ENCODE measurements around the gene ROR2. TPM values are rescaled to one million over a fixed set of nuclear protein-coding genes. Genes with fewer than 3 reads are reported as not detected.

Gene ROR2
- total RNA-seq, 1 donor from 2014 or later, result 0.92 TPM

GRCh38 chr9:91907484-91908292 is 42.3 kb downstream of the ROR2 start:
- intact Hi-C loops (cut with DNase I), result no loop called here
- DNase-seq (ENCODE audit: missing footprints), result no peak
- ATAC-seq, result no peak

DNA sequence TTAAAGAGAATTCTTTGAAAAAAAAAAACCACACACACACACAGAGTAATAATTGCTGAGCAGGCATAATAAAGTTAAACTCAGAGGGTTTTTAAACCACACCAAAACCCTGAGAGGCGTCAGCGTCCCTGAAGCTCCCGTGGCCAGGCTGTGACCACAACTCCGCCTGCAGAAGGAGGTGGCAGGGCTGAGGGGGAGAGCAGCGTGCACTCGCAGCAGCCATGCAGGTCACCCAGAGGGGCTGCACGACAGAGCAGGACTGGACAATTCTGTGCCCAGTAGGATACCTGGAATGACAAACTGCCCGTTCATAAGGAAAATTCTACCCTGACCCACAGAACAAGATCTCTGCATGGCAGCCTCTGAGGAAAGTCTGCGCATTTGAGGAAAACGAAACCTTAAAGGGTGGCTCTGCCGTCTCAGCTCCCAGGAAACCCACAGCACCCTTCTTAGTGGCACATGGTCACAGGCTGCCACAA is 44.0 kb downstream of the ROR2 start:
- no peak for ATAC-seq
- intact Hi-C loops (cut with DNase I), result no loop called here
- DNase-seq (ENCODE audit: missing footprints), result no peak

GRCh38 chr9:91905237-91905650 is 44.8 kb downstream of the ROR2 start:
- ATAC-seq (no peak), DNase-seq (ENCODE audit: missing footprints) (no peak)
- intact Hi-C loops (cut with DNase I), result no loop called here

GRCh38 chr9:91904588-91905236 is 45.3 kb downstream of the ROR2 start:
- ATAC-seq (no peak), DNase-seq (ENCODE audit: missing footprints) (no peak)
- intact Hi-C loops (cut with DNase I), result no loop called here

DNA sequence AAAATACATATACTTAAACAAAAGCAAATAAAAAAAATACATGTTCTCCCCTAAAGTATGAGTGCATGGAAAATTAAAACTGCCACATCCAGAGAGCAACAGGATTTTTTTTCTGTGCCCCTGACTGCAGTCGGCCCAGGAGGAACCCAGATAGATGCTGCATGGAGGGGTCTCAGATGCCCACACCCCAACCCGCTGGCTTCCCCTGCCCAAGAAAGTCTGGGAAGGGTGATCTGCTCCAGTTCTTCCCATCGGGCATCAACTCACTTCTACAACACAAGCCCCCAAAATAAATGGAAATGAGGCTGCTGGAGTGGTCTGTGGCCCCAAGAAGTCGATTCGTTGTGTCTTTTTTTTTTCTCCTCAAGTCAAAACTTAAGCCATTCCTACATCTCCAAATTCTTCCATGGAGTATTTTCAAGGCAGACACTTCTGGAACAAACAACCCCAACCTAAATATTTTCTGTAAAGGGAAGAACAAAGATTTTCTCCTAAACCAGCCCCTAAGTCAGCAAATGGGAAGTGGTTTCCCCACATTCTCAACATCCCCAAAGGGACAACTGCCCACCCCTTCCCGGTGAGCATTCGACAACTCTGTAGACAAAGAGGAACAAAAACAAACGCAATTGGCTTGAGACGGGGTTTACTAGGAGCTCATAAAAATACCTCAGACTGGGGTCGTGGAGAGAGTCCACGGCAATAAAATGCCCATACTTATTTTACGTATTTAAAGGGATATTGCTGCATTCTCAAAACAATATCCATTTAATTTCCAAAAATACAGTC is 46.7 kb downstream of the ROR2 start:
- DNase-seq (ENCODE audit: missing footprints) (no peak), ATAC-seq (no peak)
- intact Hi-C loops (cut with DNase I), result no loop called here

- intact Hi-C loops (cut with DNase I), result no loop called here
- ATAC-seq (no peak), DNase-seq (ENCODE audit: missing footprints) (no peak)
Observed at GRCh38 chr9:91902475-91903125, 47.4 kb downstream of the ROR2 start.

- intact Hi-C loops (cut with DNase I), result no loop called here
- ATAC-seq (no peak), DNase-seq (ENCODE audit: missing footprints) (no peak)
Observed at GRCh38 chr9:91900797-91901177, 49.2 kb downstream of the ROR2 start.

DNA sequence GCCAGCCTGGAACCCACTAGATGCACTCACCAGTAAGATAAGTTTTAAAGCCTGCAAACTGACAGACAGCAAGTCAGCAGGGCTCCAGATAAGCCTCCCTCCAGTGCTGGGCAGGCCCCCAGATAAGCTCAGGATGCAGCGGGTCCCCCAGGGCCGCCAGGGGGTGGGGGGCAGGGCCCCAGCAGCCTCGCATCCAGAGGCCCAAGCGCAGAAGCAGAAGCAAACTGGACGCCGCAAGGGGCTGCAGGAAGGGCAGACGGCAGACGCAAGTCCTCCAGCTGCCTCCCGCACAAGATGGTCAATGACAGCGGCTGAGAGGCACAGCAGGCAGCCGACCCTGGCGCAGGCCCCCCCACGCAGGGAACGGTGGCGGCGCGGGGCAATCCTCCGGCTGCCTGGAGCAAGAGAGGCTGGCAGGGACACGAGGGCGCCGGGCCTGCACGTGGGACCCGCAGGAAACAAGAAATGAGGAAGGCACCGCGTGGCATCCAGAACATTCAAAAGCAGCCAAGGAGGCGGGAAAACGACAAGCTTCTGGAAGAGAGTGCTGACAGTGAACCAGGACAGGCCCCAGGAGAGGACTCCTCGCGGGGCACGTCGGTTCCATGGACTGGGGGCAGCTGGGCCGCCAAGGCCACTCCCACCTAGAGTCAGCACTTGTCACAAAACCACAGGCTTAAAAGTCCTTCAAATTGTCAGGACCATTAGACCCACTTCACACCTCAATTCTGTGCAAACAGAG is 49.8 kb downstream of the ROR2 start:
- intact Hi-C loops (cut with DNase I), result no loop called here
- no peak for DNase-seq (ENCODE audit: missing footprints)
- ATAC-seq, result peak; percentile 71

DNA sequence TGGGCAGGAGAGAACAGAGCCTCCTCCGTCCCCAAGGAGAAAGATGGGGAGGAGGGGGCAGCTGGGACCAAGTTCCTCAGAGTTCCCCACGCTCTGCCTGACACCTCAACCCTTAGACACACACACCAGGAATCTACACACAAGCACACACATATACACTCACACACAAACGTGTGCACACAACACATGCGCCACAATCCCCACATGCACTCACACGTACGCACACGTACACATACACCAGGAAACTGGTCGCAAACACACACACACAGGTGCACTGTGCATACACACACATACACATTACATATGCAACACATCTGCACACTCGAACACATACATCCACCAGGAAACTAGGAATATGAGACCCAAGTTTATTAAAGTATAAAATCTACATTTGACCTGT is 50.4 kb downstream of the ROR2 start:
- intact Hi-C loops (cut with DNase I), result no loop called here
- DNase-seq (ENCODE audit: missing footprints), result no peak
- no peak for ATAC-seq

- DNase-seq (ENCODE audit: missing footprints), result no peak
- ATAC-seq, result no peak
- intact Hi-C loops (cut with DNase I), result no loop called here
Observed at GRCh38 chr9:91899219-91899563, 50.8 kb downstream of the ROR2 start.

GRCh38 chr9:91898451-91899218 is 51.4 kb downstream of the ROR2 start:
- ATAC-seq (no peak), DNase-seq (ENCODE audit: missing footprints) (no peak)
- intact Hi-C loops (cut with DNase I), result no loop called here

DNA sequence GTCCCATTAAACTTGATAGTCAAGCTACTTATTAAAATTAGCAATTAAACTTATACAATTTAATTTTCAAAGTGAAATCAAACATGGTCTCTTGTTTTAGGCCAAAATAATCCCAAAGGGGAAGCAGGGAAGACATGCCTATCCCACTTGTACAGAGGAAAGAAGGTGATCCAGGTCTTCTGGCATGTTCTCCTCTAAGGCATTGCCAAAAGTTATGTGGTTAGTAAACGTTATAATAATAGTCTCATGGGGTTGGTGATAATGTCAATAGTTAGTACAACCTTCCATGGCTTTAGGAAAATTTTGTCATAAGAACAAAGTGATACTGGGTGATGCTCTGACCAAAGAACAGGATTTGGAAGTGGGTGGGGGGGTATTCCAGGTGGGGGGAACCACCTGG is 52.8 kb downstream of the ROR2 start:
- intact Hi-C loops (cut with DNase I), result no loop called here
- DNase-seq (ENCODE audit: missing footprints) (no peak), ATAC-seq (no peak)

DNA sequence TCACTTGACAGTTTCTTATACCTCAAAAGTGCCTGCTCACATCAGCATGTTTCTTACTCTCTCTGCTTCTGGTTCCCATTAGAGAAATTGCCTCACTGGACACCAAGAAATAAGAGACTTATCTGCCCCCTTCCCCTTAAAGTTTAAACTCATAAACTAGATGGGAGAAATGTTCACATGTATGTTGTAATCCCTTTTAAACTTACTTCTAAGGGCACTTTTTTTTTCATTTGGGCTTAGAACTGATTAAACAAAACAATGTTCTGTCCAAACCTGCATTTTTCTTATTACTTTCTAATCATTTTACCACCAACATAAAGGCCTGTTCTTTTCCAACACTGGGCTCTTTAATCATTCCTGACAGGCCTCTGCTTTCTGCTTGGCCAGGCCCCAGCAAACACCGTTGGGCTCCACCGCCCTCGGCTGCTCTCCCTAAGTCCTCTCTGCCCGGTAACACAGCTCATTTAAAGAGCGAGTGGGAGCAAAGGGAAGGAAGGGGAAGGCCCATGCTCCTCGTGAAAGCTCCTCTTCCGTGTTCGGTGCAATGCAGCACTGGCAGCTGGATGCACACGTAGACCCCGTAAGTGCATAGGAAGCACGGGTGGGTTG is 53.4 kb downstream of the ROR2 start:
- intact Hi-C loops (cut with DNase I), result no loop called here
- DNase-seq (ENCODE audit: missing footprints) (no peak), ATAC-seq (peak; percentile 40)

DNA sequence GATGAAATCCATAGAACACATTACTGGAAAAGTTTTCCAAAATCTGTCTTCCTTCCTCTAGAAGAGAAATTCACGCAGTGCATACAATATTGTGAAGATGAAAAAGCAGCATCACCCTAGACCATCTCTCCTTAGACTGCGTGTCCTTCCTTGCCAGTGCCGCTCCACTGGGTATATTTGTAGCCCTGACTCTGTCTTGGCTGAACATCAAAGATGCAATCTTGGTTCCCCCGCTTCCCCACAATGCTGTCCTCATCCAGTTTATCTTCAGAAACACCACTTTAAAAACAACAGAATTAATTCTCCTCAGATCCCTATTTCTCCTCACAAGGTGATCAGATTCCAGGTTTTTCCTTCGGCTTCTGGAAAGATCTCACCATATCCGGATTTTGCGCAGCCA is 53.9 kb downstream of the ROR2 start:
- intact Hi-C loops (cut with DNase I), result no loop called here
- ATAC-seq (no peak), DNase-seq (ENCODE audit: missing footprints) (no peak)

DNA sequence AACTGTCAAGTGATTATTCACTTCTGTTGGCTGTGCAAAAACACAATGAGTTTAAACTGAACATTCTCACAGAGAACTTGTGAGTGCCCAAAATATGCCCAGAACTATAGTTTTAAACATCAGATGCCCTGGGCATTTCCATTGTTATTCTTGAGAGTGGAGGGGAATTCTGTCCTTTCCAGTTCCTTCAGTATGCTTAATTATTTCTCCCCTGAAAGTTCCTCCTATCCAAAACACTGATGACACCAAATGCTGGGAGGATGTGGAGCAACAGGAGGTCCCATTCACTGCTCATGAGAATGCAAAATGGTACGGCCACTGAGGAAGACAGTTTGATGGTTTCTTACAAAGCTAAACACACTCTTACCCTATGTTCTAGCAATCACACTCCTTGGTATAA is 55.5 kb downstream of the ROR2 start:
- intact Hi-C loops (cut with DNase I), result no loop called here
- ATAC-seq, result no peak
- DNase-seq (ENCODE audit: missing footprints), result no peak

DNA sequence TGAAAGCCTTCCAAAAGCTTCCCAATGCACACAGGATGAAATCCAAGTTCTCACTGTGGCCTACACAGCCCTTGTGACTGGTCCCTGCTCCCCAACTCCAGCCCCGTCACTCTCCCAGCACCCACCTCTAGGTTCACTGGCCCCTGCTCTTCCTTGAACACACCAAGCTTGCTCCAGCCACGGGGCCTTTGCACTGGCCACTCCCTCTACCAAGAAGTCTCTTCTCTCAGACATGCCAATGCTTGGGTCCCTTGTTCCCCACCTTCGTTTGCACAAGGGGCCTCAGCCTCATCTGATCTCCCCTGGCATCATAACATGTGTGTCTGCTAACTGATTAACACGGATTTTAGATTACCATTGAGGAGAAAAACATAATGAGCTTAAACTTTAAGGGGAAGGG is 56.0 kb downstream of the ROR2 start:
- DNase-seq (ENCODE audit: missing footprints) (no peak), ATAC-seq (no peak)
- intact Hi-C loops (cut with DNase I), result no loop called here

GRCh38 chr9:91891915-91892314 is 58.1 kb downstream of the ROR2 start:
- ATAC-seq, result no peak
- intact Hi-C loops (cut with DNase I), result no loop called here

GRCh38 chr9:91890662-91891061 is 59.4 kb downstream of the ROR2 start:
- no peak for DNase-seq (ENCODE audit: missing footprints)
- intact Hi-C loops (cut with DNase I), result no loop called here
- ATAC-seq, result no peak

More at GRCh38 chr9:91891915-91892314, 58.1 kb downstream of the ROR2 start:
- no peak for DNase-seq (ENCODE audit: missing footprints)

Data from Right ventricle myocardium inferior (tissue), 1 donor.